ENCODE data around the gene CYB5R3.

DNA sequence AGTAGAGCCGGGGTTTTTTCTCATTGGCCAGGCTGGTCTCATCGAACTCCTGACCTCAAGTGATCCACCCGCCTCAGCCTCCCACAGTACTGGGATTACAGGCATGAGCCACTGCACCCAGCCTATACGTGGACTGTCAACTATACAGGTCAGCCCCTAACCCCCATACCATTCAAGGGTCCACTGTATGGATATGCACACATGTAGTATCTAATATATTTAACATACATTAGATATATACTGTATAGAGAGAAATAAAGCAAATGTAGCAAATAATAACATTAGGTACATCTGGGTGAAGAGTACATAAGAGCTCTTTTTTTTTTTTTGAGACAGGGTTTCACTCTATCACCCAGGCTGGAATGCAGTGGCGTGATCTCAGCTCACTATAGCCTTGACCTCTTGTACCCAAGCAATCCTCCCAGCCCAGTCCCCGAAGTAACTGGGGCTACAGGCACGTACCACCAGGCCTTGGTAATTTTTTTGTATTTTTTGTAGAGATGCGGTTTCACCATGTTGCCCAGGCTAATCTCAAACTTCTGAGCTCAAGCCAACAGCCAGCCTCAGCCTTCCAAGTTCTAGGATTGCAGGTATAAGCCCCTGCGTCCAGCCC lies 7.3 kb downstream of the CYB5R3 start:
- TF ChIP-seq CTCF (IDR thresholded peaks at IDR 0.05) (no peak), POLR2A (IDR thresholded peaks at IDR 0.05) (no peak)

Data from suprapubic skin (tissue), 3 donors.